Vagina (tissue), 2 donors: ENCODE data around the gene CRACR2B. TPM values are rescaled to one million over a fixed set of nuclear protein-coding genes. Genes with fewer than 3 reads are reported as not detected.

ENCODE experiments used
- DNase-seq, 2 donors: peaks; one replicate each; pipeline ENCODE4 v3.0.0-alpha.2; 2017; ENCODE audit errors: extremely low spot score in 2 of 2
- H3K27ac ChIP-seq: fragments of 200-600 bp; sonication (generic); one replicate; pipeline ENCODE4 v1.5.1; 2019
- H3K27me3 ChIP-seq: fragments of 200-600 bp; sonication (generic); one replicate; pipeline ENCODE4 v1.5.1; 2019
- H3K36me3 ChIP-seq, 2 donors: fragments of 200-600 bp; sonication (generic); one replicate each; pipeline ENCODE4 v1.5.1; 2017 to 2019
- H3K4me1 ChIP-seq: fragments of 200-600 bp; sonication (generic); one replicate; pipeline ENCODE4 v1.5.1; 2019
- H3K4me3 ChIP-seq, 2 donors: fragments of 200-600 bp; sonication (generic); 1 replicate in 1 of 2; 2 replicates in 1 of 2; pipeline ENCODE4 v1.5.1; 2016 to 2019
- H3K9me3 ChIP-seq: fragments of 200-600 bp; sonication (generic); one replicate; pipeline ENCODE4 v1.5.1; 2019
- CTCF ChIP-seq, 3 experiments: fragments of 450-650 bp in 2 of 3; fragments of 200-600 bp in 1 of 3; sonication (generic) in 1 of 3; IDR thresholded peaks; one replicate each; pipeline ENCODE4 v1.5.1; 2017 to 2019; ENCODE audit warnings: antibody characterized with exemption in 3 of 3, mild to moderate bottlenecking in 2 of 3, moderate library complexity in 2 of 3
- POLR2A ChIP-seq, 2 donors: fragments of 450-650 bp; IDR thresholded peaks; one replicate each; pipeline ENCODE4 v1.6.1; 2017; ENCODE audit warnings: antibody characterized with exemption in 2 of 2, mild to moderate bottlenecking in 2 of 2, moderate library complexity in 2 of 2
- POLR2AphosphoS5 ChIP-seq, 2 donors: sonication (generic); formaldehyde crosslinking; IDR thresholded peaks; one replicate each; pipeline ENCODE4 v1.9.0; 2017; ENCODE audit warnings: antibody characterized with exemption in 2 of 2, mild to moderate bottlenecking in 2 of 2, low read depth in 1 of 2; ENCODE audit not compliant: insufficient read depth in 1 of 2
- intact Hi-C: fragments of 100-400 bp; cut with DNase I; formaldehyde crosslinking; loops from one replicate; pipeline ENCODE4 v1.15.1; 2023
- total RNA-seq: library from RNA; depleted of rRNA; stranded (reverse); fragments of >200 nt; gene quantifications from one replicate; pipeline ENCODE4 v1.2.3, GENCODE V29; 2016

Gene CRACR2B
- total RNA-seq, 1 donor from 2014 or later, result 4.9 TPM

DNA sequence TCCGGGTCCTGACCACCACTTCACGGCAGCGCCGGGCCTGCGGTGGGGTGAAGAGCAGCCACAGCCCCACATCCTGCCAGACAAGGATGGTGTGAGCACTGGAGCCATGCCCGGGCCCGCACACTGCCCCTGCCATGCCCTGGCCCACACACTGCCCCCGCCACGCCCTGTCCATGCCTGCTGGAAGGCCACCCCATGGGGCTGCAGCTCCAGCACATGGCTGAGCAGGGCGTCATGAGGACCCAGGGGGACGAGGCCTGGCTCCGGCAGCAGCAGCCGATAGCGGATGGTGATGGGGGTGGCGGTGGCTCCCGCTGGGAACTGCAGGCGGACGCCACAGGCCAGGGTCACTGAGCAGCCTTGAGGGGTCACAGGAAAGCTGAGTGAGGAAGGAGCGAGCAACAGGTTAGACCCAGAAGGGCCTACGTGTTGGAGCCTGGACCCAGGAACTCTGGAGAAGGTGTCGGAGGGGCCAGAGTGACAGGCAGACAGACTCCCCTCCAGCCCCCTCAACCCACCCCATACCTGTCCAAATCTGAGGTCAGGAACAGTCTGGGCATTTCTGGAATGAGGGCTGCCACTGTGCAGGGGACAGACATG lies 25.6 kb upstream of the CRACR2B start:
- peaks cover 25% of the 10 kb centered on the region for H3K4me1 ChIP-seq
- no peak overlapping the region for H3K27ac ChIP-seq
- no peak overlapping the region for H3K4me3 ChIP-seq
- H3K27me3 ChIP-seq, result no peaks in the 10 kb centered on the region
- intact Hi-C loops, result no loop called here
- TF ChIP-seq CTCF (IDR thresholded peaks at IDR 0.05) (no peak), POLR2AphosphoS5 (IDR thresholded peaks at IDR 0.05; ENCODE audit: insufficient read depth in 1 of 2, low read depth in 1 of 2) (no peak), POLR2A (IDR thresholded peaks at IDR 0.05) (no peak)
- no peaks in the 10 kb centered on the region for H3K9me3 ChIP-seq
- no peak for DNase-seq
- H3K36me3 ChIP-seq, result peaks cover 0 to 13% of the 10 kb centered on the region in 2 donors

GRCh38 chr11:802693-803466 lies 24.8 kb upstream of the CRACR2B start:
- H3K4me1 ChIP-seq, result peaks cover 23% of the 10 kb centered on the region
- DNase-seq, result no peak
- H3K27me3 ChIP-seq, result no peaks in the 10 kb centered on the region
- H3K4me3 ChIP-seq, result no peak overlapping the region
- H3K27ac ChIP-seq, result no peak overlapping the region
- H3K36me3 ChIP-seq, result peaks cover 0 to 13% of the 10 kb centered on the region in 2 donors
- no peak for TF ChIP-seq POLR2AphosphoS5 (IDR thresholded peaks at IDR 0.05; ENCODE audit: insufficient read depth in 1 of 2, low read depth in 1 of 2)
- TF ChIP-seq CTCF (IDR thresholded peaks at IDR 0.05), result no peak
- TF ChIP-seq POLR2A (IDR thresholded peaks at IDR 0.05), result no peak
- intact Hi-C loops, result no loop called here
- no peaks in the 10 kb centered on the region for H3K9me3 ChIP-seq

GRCh38 chr11:803467-803742 lies 24.3 kb upstream of the CRACR2B start:
- no peaks in the 10 kb centered on the region for H3K9me3 ChIP-seq
- TF ChIP-seq CTCF (IDR thresholded peaks at IDR 0.05) (no peak), POLR2AphosphoS5 (IDR thresholded peaks at IDR 0.05; ENCODE audit: insufficient read depth in 1 of 2, low read depth in 1 of 2) (no peak), POLR2A (IDR thresholded peaks at IDR 0.05) (no peak)
- H3K36me3 ChIP-seq, result peaks cover 0 to 13% of the 10 kb centered on the region in 2 donors
- no peak for DNase-seq
- peaks cover 25% of the 10 kb centered on the region for H3K4me1 ChIP-seq
- no peak overlapping the region for H3K4me3 ChIP-seq
- no peaks in the 10 kb centered on the region for H3K27me3 ChIP-seq
- H3K27ac ChIP-seq, result no peak overlapping the region
- intact Hi-C loops, result no loop called here

DNA sequence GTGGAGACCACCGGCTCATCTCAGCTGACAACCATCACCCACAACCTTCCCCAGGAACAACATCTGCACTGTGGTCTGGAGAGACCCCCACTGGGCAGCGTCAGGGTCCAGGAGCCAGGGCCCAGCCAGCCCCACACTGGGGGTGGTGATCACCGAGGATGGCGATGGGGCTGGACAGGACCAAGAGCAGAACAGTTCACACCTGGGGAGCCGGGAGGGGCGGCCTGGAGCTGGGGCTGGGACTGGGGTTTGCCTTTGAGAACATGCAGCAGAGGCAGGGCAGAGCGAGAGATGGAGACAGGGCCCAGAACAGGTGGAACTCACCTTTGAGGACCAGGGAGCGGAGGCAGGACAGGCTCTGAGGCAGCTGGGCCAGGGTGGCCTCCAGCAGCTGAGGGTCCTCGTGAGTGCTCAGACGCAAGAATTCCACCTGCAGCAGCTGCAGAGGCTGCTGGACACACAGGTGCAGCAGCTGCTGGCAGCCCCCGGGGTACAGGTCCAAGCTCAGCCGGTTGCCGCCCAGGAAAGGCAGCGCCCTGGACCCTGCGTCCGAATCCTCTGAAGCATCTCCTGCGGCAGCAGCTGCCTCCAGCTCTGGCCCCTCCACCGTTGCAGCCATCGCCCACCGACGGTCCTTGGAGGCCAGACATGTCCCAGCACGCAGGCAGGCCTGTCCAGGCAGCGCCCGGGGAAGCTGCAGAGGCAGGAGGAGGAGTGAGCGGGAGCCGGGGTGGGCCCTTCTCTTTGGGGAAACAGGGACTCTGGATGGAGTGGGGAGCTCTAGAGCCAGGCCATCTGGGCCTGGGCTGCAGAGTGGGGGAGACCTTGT lies 23.7 kb upstream of the CRACR2B start:
- H3K4me1 ChIP-seq, result peaks cover 27% of the 10 kb centered on the region
- H3K27ac ChIP-seq, result peak overlapping the region; percentile 88
- no peaks in the 10 kb centered on the region for H3K9me3 ChIP-seq
- peaks cover 0 to 13% of the 10 kb centered on the region in 2 donors for H3K36me3 ChIP-seq
- no peaks in the 10 kb centered on the region for H3K27me3 ChIP-seq
- TF ChIP-seq CTCF (IDR thresholded peaks at IDR 0.05) (no peak), POLR2AphosphoS5 (IDR thresholded peaks at IDR 0.05; ENCODE audit: insufficient read depth in 1 of 2, low read depth in 1 of 2) (no peak), POLR2A (IDR thresholded peaks at IDR 0.05) (no peak)
- no peak for DNase-seq
- intact Hi-C loops, result no loop called here
- peak overlapping the region; percentile 49 to 54 for H3K4me3 ChIP-seq
